HepG2 (cell line): ENCODE data around the gene BDNF. TPM values are rescaled to one million over a fixed set of nuclear protein-coding genes. Genes with fewer than 3 reads are reported as not detected.

Experiments used
- ATAC-seq: fragments of 200-7000 bp; cut with Tn5 transposase; 3 replicates; pipeline ENCODE4 v1.9.1; 2020; ENCODE audit warnings: mild to moderate bottlenecking, moderate library complexity
- BruUV-seq: library from RNA; stranded (reverse); fragments of 400-500 nt; replicated peaks from 2 replicates; lab custom pipeline; 2021; lab: Mats Ljungman, UMichigan
- CTCF ChIA-PET: fragments of 300-600 bp; formaldehyde crosslinking; extraction: SDS; loops from one replicate; lab custom pipeline; 2021; ENCODE audit warnings: low total read pairs, inconsistent platforms, low intra/inter-chr PET ratio; lab: Yijun Ruan, JAX
- POLR2A ChIA-PET: fragments of 350-600 bp; sonication (Branson Sonifier 250); formaldehyde crosslinking; loops from one replicate; lab custom pipeline; 2020; ENCODE audit warnings: antibody characterized with exemption, inconsistent platforms; lab: Yijun Ruan, JAX
- DNase-seq: peaks from one replicate; pipeline ENCODE4 v3.0.0-alpha.2; 2015; ENCODE audit warnings: low spot score
- FAIRE-seq: peaks from 3 replicates; lab custom pipeline; 2011; peaks lifted over from hg19 to GRCh38; lab: Jason Lieb, UNC
- H2AFZ ChIP-seq: one replicate; pipeline ENCODE4 v1.6.1; 2011; ENCODE audit warnings: low read length, inconsistent platforms
- H3K27ac ChIP-seq: fragments of 300-600 bp; 3 replicates; pipeline ENCODE4 v1.8.0; 2011; ENCODE audit warnings: mixed run types, mild to moderate bottlenecking, mixed read lengths, low read length, inconsistent platforms; ENCODE audit not compliant: insufficient read depth; ENCODE audit errors: extremely low read length
- H3K27me3 ChIP-seq, 2 experiments: fragments of 200-600 bp in 1 of 2; 2 replicates in 1 of 2; 3 replicates in 1 of 2; pipeline versions ENCODE4 v1.6.0 to v1.8.0; 2011; ENCODE audit warnings: low read length in 2 of 2, mild to moderate bottlenecking in 2 of 2, moderate library complexity in 2 of 2, inconsistent platforms in 1 of 2; ENCODE audit not compliant: insufficient read depth in 2 of 2, control insufficient read depth in 1 of 2
- H3K36me3 ChIP-seq, 2 experiments: fragments of 200-600 bp in 1 of 2; replicated peaks in 1 of 2; 2 replicates in 1 of 2; 3 replicates in 1 of 2; pipeline versions ENCODE4 v1.5.1 to v1.8.0; 2011; ENCODE audit warnings: low read length in 2 of 2, inconsistent platforms in 1 of 2; ENCODE audit not compliant: insufficient read depth in 2 of 2, control insufficient read depth in 1 of 2
- H3K4me1 ChIP-seq: 2 replicates; pipeline ENCODE4 v1.5.1; 2012; ENCODE audit warnings: low read length, inconsistent platforms; ENCODE audit not compliant: insufficient read depth
- H3K4me2 ChIP-seq: 2 replicates; pipeline ENCODE4 v1.6.0; 2011; ENCODE audit warnings: low read depth, low read length, inconsistent platforms
- H3K4me3 ChIP-seq, 3 experiments: fragments of 200-600 bp in 1 of 3; sonication (generic), shearing (Covaris generic) in 1 of 3; replicated peaks in 1 of 3; 2 replicates each; pipeline ENCODE4 v1.5.1; 2011 to 2016; ENCODE audit warnings: low read length in 3 of 3, inconsistent platforms in 2 of 3, low read depth in 2 of 3, mild to moderate bottlenecking in 2 of 3, control low read depth in 1 of 3, mixed read lengths in 1 of 3; ENCODE audit not compliant: insufficient read depth in 1 of 3
- H3K79me2 ChIP-seq: one replicate; pipeline ENCODE4 v1.6.1; 2011; ENCODE audit warnings: low read length, inconsistent platforms; ENCODE audit not compliant: insufficient read depth
- H3K9ac ChIP-seq: 2 replicates; pipeline ENCODE4 v1.6.0; 2011; ENCODE audit warnings: mild to moderate bottlenecking, low read depth, low read length, inconsistent platforms; ENCODE audit not compliant: insufficient read depth
- H3K9me3 ChIP-seq: 2 replicates; pipeline ENCODE4 v1.5.1; 2012; ENCODE audit warnings: mild to moderate bottlenecking, low read length
- H4K20me1 ChIP-seq: 2 replicates; pipeline ENCODE4 v1.6.0; 2011; ENCODE audit warnings: inconsistent platforms, mild to moderate bottlenecking, low read length, moderate library complexity; ENCODE audit not compliant: insufficient read depth
- CEBPB ChIP-seq: IDR thresholded peaks from 2 replicates; pipeline ENCODE4 v1.6.1; 2011; ENCODE audit warnings: low read depth, low read length, improper control_type of control experiment, borderline replicate concordance
- FLYWCH1 ChIP-seq: sonication (generic); formaldehyde crosslinking; IDR thresholded peaks from 2 replicates; pipeline ENCODE4 v1.8.1; 2023; ENCODE audit warnings: mild to moderate bottlenecking, missing genetic modification reagents
- HHEX ChIP-seq: IDR thresholded peaks from 2 replicates; pipeline ENCODE4 v1.6.1; 2016; ENCODE audit warnings: control low read depth
- HNRNPH1 ChIP-seq: fragments of 200-400 bp; formaldehyde crosslinking; optimal IDR thresholded peaks from 2 replicates; pipeline ENCODE3; 2017; ENCODE audit warnings: mild to moderate bottlenecking, low read depth, low read length
- NFE2L1 ChIP-seq: sonication (generic); formaldehyde crosslinking; IDR thresholded peaks from 2 replicates; pipeline ENCODE4 v1.4.0; 2020; ENCODE audit warnings: missing genetic modification reagents, mild to moderate bottlenecking, borderline replicate concordance
- NFIB ChIP-seq: sonication (generic); formaldehyde crosslinking; IDR thresholded peaks from 2 replicates; pipeline ENCODE4 v1.9.0; 2021; ENCODE audit warnings: missing genetic modification reagents, mild to moderate bottlenecking, borderline replicate concordance
- SKIL ChIP-seq: sonication (generic); formaldehyde crosslinking; IDR thresholded peaks from 2 replicates; pipeline ENCODE4 v1.8.0; 2022; ENCODE audit warnings: missing genetic modification reagents, mild to moderate bottlenecking, moderate library complexity, borderline replicate concordance
- ZFP36 ChIP-seq: fragments of 150-350 bp; IDR thresholded peaks from 2 replicates; pipeline ENCODE4 v1.6.1; 2018; ENCODE audit warnings: borderline replicate concordance, low read length, low read depth; ENCODE audit not compliant: partially characterized antibody
- ZNF136 ChIP-seq: sonication (generic); formaldehyde crosslinking; IDR thresholded peaks from 2 replicates; pipeline ENCODE4 v1.8.1; 2022; ENCODE audit warnings: low read depth, mild to moderate bottlenecking, moderate library complexity, missing genetic modification reagents
- ZNF792 ChIP-seq: IDR thresholded peaks from 2 replicates; pipeline ENCODE4 v1.6.1; 2016
- ZSCAN20 ChIP-seq: sonication (generic); formaldehyde crosslinking; IDR thresholded peaks from 2 replicates; pipeline ENCODE4 v1.4.0; 2020; ENCODE audit warnings: missing genetic modification reagents, mild to moderate bottlenecking, borderline replicate concordance
- WGBS: methylation state at CpG from one replicate; pipeline ENCODE4 v1.1.6; 2017; ENCODE audit warnings: low lambda C conversion rate; 5-methylcytosine and 5-hydroxymethylcytosine counted together
- in situ Hi-C: cut with HindIII; loops from 2 replicates; pipeline ENCODE4 v1.10.0; 2017; ENCODE audit warnings: low pct_unique_long_range_greater_than_20kb; ENCODE audit not compliant: extremely low pct_ligation_motif_present
- intact Hi-C: fragments of 100-400 bp; cut with micrococcal nuclease; formaldehyde crosslinking; loops from one replicate; pipeline ENCODE4 v1.10.0; 2022; ENCODE audit not compliant: unreplicated experiment
- polyA plus RNA-seq, 8 experiments: library from polyadenylated mRNA; depleted of rRNA in 3 of 8; stranded (reverse) in 7 of 8; unstranded in 1 of 8; fragments of >200 nt; fragmentation: Illumina TruSeq in 4 of 8; extraction: Trizol in 4 of 8; gene quantifications; 2 replicates each; pipeline versions ENCODE4 v1.2.1 to v1.2.3, GENCODE V29; 2011 to 2016; ENCODE audit warnings: low read depth in 4 of 8, missing spikeins in 1 of 8, mixed read lengths in 1 of 8; ENCODE audit not compliant: insufficient read depth in 1 of 8
- total RNA-seq, 5 experiments: library from RNA; depleted of rRNA; stranded (reverse); fragments of >200 nt; fragmentation: Illumina TruSeq; extraction: Trizol; gene quantifications; 2 replicates each; pipeline ENCODE4 v1.2.3, GENCODE V29; 2016; ENCODE audit warnings: low read depth in 1 of 5

BDNF gene
- total and polyA plus RNA-seq, 2 of the 13 experiments (the other 11 are each of a cell fraction or from before 2014, with no cell fraction given) = 0.02 TPM; not detected in 1

GRCh38 chr11:27627979-27628378 lies 72.3 kb downstream of the BDNF start:
- Histone ChIP-seq H4K20me1 (no peaks in the 10 kb centered on the region), H3K9me3 (no peaks in the 10 kb centered on the region), H3K9ac (no peak overlapping the region), H3K4me1 (peaks cover 7% of the 10 kb centered on the region), H3K27me3 (no peaks in the 10 kb centered on the region; a peak in 1 of 5 replicates), H3K27ac (no peak overlapping the region), H3K36me3 (no peaks in the 10 kb centered on the region), H3K79me2 (no peaks in the 10 kb centered on the region), H3K4me2 (no peak overlapping the region), H3K4me3 (no peak overlapping the region), H2AFZ (no peak overlapping the region)
- 0% methylated on average over 1 of the region's 1 CpG for WGBS
- intact Hi-C loops = no loop called here
- DNase-seq = no peak
- POLR2A ChIA-PET = no interaction called here
- no peak for ATAC-seq
- no peak for FAIRE-seq
- in situ Hi-C loops = no loop called here
- CTCF ChIA-PET = no interaction called here
- TF ChIP-seq SKIL (CRISPR knock-in tag) (no peak), FLYWCH1 (CRISPR knock-in tag) (no peak), NFE2L1 (no peak), NFIB (CRISPR knock-in tag) (no peak), ZNF136 (no peak), ZSCAN20 (CRISPR knock-in tag) (no peak), ZFP36 (no peak), HNRNPH1 (no peak), HHEX (CRISPR knock-in tag) (no peak), CEBPB (no peak), ZNF792 (CRISPR knock-in tag) (no peak)
- BruUV-seq = no TSS peak
